HCT116 (cell line): ENCODE measurements around the gene KCTD2. TPM values are rescaled to one million over a fixed set of nuclear protein-coding genes. Genes with fewer than 3 reads are reported as not detected.
"Not testable (repeated sequence)": the region's sequence is repeated elsewhere in the genome, so short reads cannot be mapped to it uniquely, and the experiment has no call there.

ENCODE experiments used
- ATAC-seq: fragments of 200-7000 bp; cut with Tn5 transposase; 2 replicates; pipeline ENCODE4 v1.9.1; 2020; ENCODE audit warnings: mild to moderate bottlenecking, moderate library complexity
- BruUV-seq: library from RNA; stranded (reverse); fragments of 400-500 nt; replicated peaks from 2 replicates; lab custom pipeline; 2021; lab: Mats Ljungman, UMichigan
- CTCF ChIA-PET: fragments of 300-600 bp; sonication (Branson Sonifier 250); formaldehyde crosslinking; loops from one replicate; lab custom pipeline; 2021; ENCODE audit warnings: antibody characterized with exemption; lab: Charles Lee
- POLR2A ChIA-PET: fragments of 300-600, 350-600 bp; sonication (Branson Sonifier 250); formaldehyde crosslinking; loops from one replicate; lab custom pipeline; 2021; ENCODE audit warnings: antibody characterized with exemption; lab: Charles Lee
- RAD21 ChIA-PET, 2 experiments: fragments of 300-600 bp; sonication (Branson Sonifier 250); formaldehyde crosslinking; loops; one replicate each; lab custom pipeline; 2023; ENCODE audit warnings: low total read pairs in 2 of 2; ENCODE audit not compliant: uncharacterized antibody in 2 of 2, unreplicated experiment in 2 of 2, low non-redundant PET in 1 of 2; lab: Charles Lee
- DNase-seq: peaks from one replicate; pipeline ENCODE4 v3.0.0-alpha.2; 2010; ENCODE audit warnings: low read depth, low spot score
- H2AFZ ChIP-seq: fragments of 200-600 bp; shearing (Covaris generic), sonication (generic); 2 replicates; pipeline ENCODE4 v1.6.1; 2017; ENCODE audit warnings: low read depth, mixed run types, mixed read lengths, antibody characterized with exemption, low read length; ENCODE audit not compliant: poor library complexity, severe bottlenecking
- H3K27ac ChIP-seq: 2 replicates; pipeline ENCODE4 v1.5.1; 2012; ENCODE audit warnings: low read depth, low read length
- H3K27me3 ChIP-seq: fragments of 200-600 bp; sonication (generic); 2 replicates; pipeline ENCODE4 v1.6.1; 2016; ENCODE audit warnings: mixed run types, low read length, mixed read lengths; ENCODE audit not compliant: insufficient read depth
- H3K36me3 ChIP-seq, 2 experiments: fragments of 200-500 bp in 1 of 2; fragments of 200-600 bp in 1 of 2; sonication (Bioruptor generic) in 1 of 2; sonication (generic) in 1 of 2; 2 replicates each; pipeline versions ENCODE4 v1.5.1 to v1.6.1; 2014 to 2016; ENCODE audit warnings: low read length in 2 of 2, inconsistent platforms in 1 of 2, mixed read lengths in 1 of 2, mixed run types in 1 of 2; ENCODE audit not compliant: insufficient read depth in 2 of 2, control insufficient read depth in 1 of 2
- H3K4me1 ChIP-seq, 2 experiments: fragments of 200-600 bp in 1 of 2; sonication (generic) in 1 of 2; 2 replicates each; pipeline versions ENCODE4 v1.5.1 to v1.6.1; 2012 to 2017; ENCODE audit warnings: low read length in 2 of 2, inconsistent platforms in 1 of 2, mild to moderate bottlenecking in 1 of 2, mixed read lengths in 1 of 2, mixed run types in 1 of 2, moderate library complexity in 1 of 2; ENCODE audit not compliant: insufficient read depth in 2 of 2, control insufficient read depth in 1 of 2
- H3K4me2 ChIP-seq: fragments of 200-600 bp; sonication (generic); 2 replicates; pipeline ENCODE4 v1.6.1; 2017; ENCODE audit warnings: mixed run types, low read length, mixed read lengths
- H3K4me3 ChIP-seq, 2 experiments: fragments of 200-600 bp in 1 of 2; sonication (generic) in 1 of 2; replicated peaks in 1 of 2; 2 replicates each; pipeline ENCODE4 v1.5.1; 2011 to 2016; ENCODE audit warnings: low read length in 2 of 2, control low read depth in 1 of 2, low read depth in 1 of 2, mild to moderate bottlenecking in 1 of 2, mixed read lengths in 1 of 2, mixed run types in 1 of 2
- H3K79me2 ChIP-seq: fragments of 200-600 bp; sonication (generic); 2 replicates; pipeline ENCODE4 v1.6.1; 2017; ENCODE audit warnings: mild to moderate bottlenecking, mixed run types, low read length, moderate library complexity, mixed read lengths; ENCODE audit not compliant: insufficient read depth
- H3K9ac ChIP-seq: fragments of 200-600 bp; sonication (generic); 2 replicates; pipeline ENCODE4 v1.6.1; 2016; ENCODE audit warnings: low read length, mixed read lengths
- H3K9me2 ChIP-seq: fragments of 200-600 bp; sonication (generic), shearing (Covaris generic); 2 replicates; pipeline ENCODE4 v1.6.1; 2017; ENCODE audit warnings: mixed run types, mild to moderate bottlenecking, moderate library complexity; ENCODE audit not compliant: insufficient read depth
- H3K9me3 ChIP-seq, 2 experiments: fragments of 200-500 bp in 1 of 2; fragments of 200-600 bp in 1 of 2; sonication (Bioruptor generic) in 1 of 2; sonication (generic) in 1 of 2; 2 replicates each; pipeline ENCODE4 v1.6.1; 2014 to 2017; ENCODE audit warnings: low read length in 2 of 2, mixed read lengths in 2 of 2, inconsistent platforms in 1 of 2, low read depth in 1 of 2, mild to moderate bottlenecking in 1 of 2, mixed run types in 1 of 2, moderate library complexity in 1 of 2; ENCODE audit not compliant: control insufficient read depth in 1 of 2, insufficient read depth in 1 of 2
- H4K20me1 ChIP-seq: fragments of 200-600 bp; sonication (generic), shearing (Covaris generic); 2 replicates; pipeline ENCODE4 v1.6.1; 2017; ENCODE audit warnings: mixed run types, mild to moderate bottlenecking, moderate library complexity; ENCODE audit not compliant: insufficient read depth
- CTCF ChIP-seq, 3 experiments: fragments of 200-600 bp in 1 of 3; sonication (generic) in 1 of 3; IDR thresholded peaks in 2 of 3; conservative IDR thresholded peaks in 1 of 3; 2 replicates each; pipeline ENCODE4 v1.5.1; 2012 to 2017; ENCODE audit warnings: low read depth in 2 of 3, low read length in 2 of 3, antibody characterized with exemption in 1 of 3, borderline replicate concordance in 1 of 3, control low read depth in 1 of 3, mild to moderate bottlenecking in 1 of 3, mixed read lengths in 1 of 3, mixed run types in 1 of 3, moderate library complexity in 1 of 3; ENCODE audit not compliant: insufficient read depth in 1 of 3
- EZH2phosphoT487 ChIP-seq: fragments of 200-600 bp; IDR thresholded peaks from 2 replicates; pipeline ENCODE4 v1.6.1; 2018; ENCODE audit warnings: antibody characterized with exemption, borderline replicate concordance
- RAD21 ChIP-seq: IDR thresholded peaks from 2 replicates; pipeline ENCODE4 v1.6.1; 2012; ENCODE audit warnings: low read depth, mild to moderate bottlenecking
- intact Hi-C: fragments of 100-400 bp; cut with micrococcal nuclease; formaldehyde crosslinking; loops from 2 replicates; pipeline ENCODE4 v1.10.0; 2022
- total RNA-seq: library from RNA; stranded (reverse); gene quantifications from one replicate; pipeline ENCODE4 v1.2.1, GENCODE V29; 2021; ENCODE audit not compliant: unreplicated experiment

KCTD2 gene
- total RNA-seq, 1 experiment from 2014 or later: 23.3 TPM

GRCh38 chr17:75069783-75070182 lies 22.8 kb downstream of the KCTD2 start:
- no peak overlapping the region for H3K4me2 ChIP-seq
- TF ChIP-seq EZH2phosphoT487 (no peak), RAD21 (peak; percentile 90), CTCF (IDR thresholded peaks at IDR 0.05 in 2 of 3, conservative IDR thresholded peaks at IDR 0.05 in 1 of 3; ENCODE audit: borderline replicate concordance in 1 of 3, insufficient read depth in 1 of 3, low read depth in 2 of 3, low read length in 2 of 3) (peak; percentile 55 to 87 (median 57))
- peaks cover 0 to 6% of the 10 kb centered on the region in 2 experiments; a peak in 1 of 4 replicates for H3K36me3 ChIP-seq
- no peak overlapping the region for H3K9ac ChIP-seq
- H3K27ac ChIP-seq: no peak overlapping the region
- no peaks in the 10 kb centered on the region for H4K20me1 ChIP-seq
- H3K27me3 ChIP-seq: no peaks in the 10 kb centered on the region
- no TSS peak for BruUV-seq
- H3K9me3 ChIP-seq: no peaks in the 10 kb centered on the region
- no peak for DNase-seq
- H3K79me2 ChIP-seq: no peaks in the 10 kb centered on the region
- intact Hi-C loops: loop anchor here (5.0 kb wide), 2 partner anchors 38 to 133 kb away; partner anchors contain the start of gene ARMC7
- peak; percentile 76 for ATAC-seq
- RAD21 ChIA-PET: interaction anchor here (0.6 to 2.0 kb wide), 7 partner anchors 10 to 342 kb away, joined by 3 to 10 read pairs (median 3); partner anchors contain the start of gene ARMC7 (in 1 of the 2)
- H3K9me2 ChIP-seq: no peaks in the 10 kb centered on the region
- POLR2A ChIA-PET: interaction anchor here (0.8 to 2.0 kb wide), 10 partner anchors 9 to 109 kb away, joined by 3 to 9 read pairs (median 4); partner anchors contain the start of genes JPT1 and SLC16A5
- H3K4me3 ChIP-seq: no peak overlapping the region
- CTCF ChIA-PET: interaction anchor here (1.0 to 4.1 kb wide), 15 partner anchors 9 to 201 kb away, joined by 3 to 25 read pairs (median 6); partner anchors contain the start of genes MIF4GD and SLC16A5
- H3K4me1 ChIP-seq: peaks cover 14% of the 10 kb centered on the region in 2 experiments
- peak overlapping the region; percentile 38 for H2AFZ ChIP-seq

GRCh38 chr17:75071478-75072271 lies 24.6 kb downstream of the KCTD2 start:
- H4K20me1 ChIP-seq, H2AFZ ChIP-seq, H3K79me2 ChIP-seq, H3K4me2 ChIP-seq, H3K9ac ChIP-seq, H3K9me3 ChIP-seq, RAD21 ChIA-PET, H3K27me3 ChIP-seq, ATAC-seq, H3K36me3 ChIP-seq, BruUV-seq, H3K27ac ChIP-seq, DNase-seq, POLR2A ChIA-PET, H3K9me2 ChIP-seq, H3K4me3 ChIP-seq: not testable (repeated sequence)
- CTCF ChIA-PET: interaction anchor here (2.7 to 4.1 kb wide), 2 partner anchors 34 to 129 kb away, joined by 9 to 25 read pairs; no protein-coding TSS in a partner anchor
- intact Hi-C loops: loop anchor here (5.0 kb wide), 2 partner anchors 36 to 131 kb away; partner anchors contain the start of gene ARMC7
- H3K4me1 ChIP-seq: peaks cover 27% of the 10 kb centered on the region in 2 experiments

GRCh38 chr17:75072909-75073308 lies 25.9 kb downstream of the KCTD2 start:
- H4K20me1 ChIP-seq, H3K4me2 ChIP-seq, DNase-seq, H3K9me2 ChIP-seq, H3K79me2 ChIP-seq, RAD21 ChIA-PET, H3K36me3 ChIP-seq, H3K27me3 ChIP-seq, H3K4me3 ChIP-seq, H3K9ac ChIP-seq, ATAC-seq, BruUV-seq, H3K27ac ChIP-seq, H3K9me3 ChIP-seq, H2AFZ ChIP-seq: not testable (repeated sequence)
- peaks cover 39% of the 10 kb centered on the region in 2 experiments for H3K4me1 ChIP-seq
- ChIA-PET POLR2A (interaction anchor here (1.6 kb wide), 1 partner anchor 15 kb away, joined by 6 read pairs; the partner anchor contains the start of gene SLC16A5), CTCF (interaction anchor here (1.0 kb wide), 1 partner anchor 33 kb away, joined by 4 read pairs; no protein-coding TSS in a partner anchor)
- intact Hi-C loops: loop anchor here (5.0 kb wide), 2 partner anchors 34 to 129 kb away; partner anchors contain the start of gene ARMC7
